ENCODE measurements around the gene ALOX12.

ALOX12 gene

DNA sequence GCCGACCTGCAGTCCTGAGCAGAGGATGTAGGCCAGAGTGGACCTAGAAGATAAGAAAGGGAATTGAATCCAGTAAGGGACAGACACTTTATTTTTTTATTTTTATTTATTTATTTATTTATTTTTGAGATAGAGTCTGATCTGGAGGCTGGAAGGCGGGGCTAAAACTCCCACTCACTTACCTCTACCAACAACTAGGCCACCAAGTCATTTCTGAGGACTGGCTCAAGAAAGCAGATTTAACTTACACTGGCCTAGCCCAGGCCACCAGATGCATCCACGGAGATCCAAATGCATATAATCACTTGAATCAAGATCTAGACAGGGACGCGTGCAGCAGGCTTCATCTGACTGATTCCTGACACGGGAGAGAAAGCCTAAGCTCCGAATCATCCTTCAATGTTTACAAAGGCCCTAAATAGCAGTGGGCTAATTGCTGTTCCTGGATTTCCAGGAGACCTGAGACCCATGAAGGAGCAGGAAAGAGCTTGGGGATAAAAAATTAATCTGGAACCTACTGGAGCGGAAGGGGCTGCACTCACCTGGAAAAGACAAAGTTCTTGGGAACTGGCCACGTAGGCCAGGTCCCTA is 1.1 kb upstream of the ALOX12 start:
- TF ChIP-seq, protein P1, sequence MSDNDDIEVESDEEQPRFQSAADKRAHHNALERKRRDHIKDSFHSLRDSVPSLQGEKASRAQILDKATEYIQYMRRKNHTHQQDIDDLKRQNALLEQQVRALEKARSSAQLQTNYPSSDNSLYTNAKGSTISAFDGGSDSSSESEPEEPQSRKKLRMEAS (IDR thresholded peaks at IDR 0.05) = no peak
- no peak for TF ChIP-seq EP300 (IDR thresholded peaks at IDR 0.05; ENCODE audit: borderline replicate concordance)
- TF ChIP-seq RAD21 (IDR thresholded peaks at IDR 0.05; ENCODE audit: low read depth) = no peak
- TF ChIP-seq TCF12 (IDR thresholded peaks at IDR 0.05; ENCODE audit: low read depth) = no peak
- no peak for TF ChIP-seq TAF1 (IDR thresholded peaks at IDR 0.05; ENCODE audit: low read depth)
- TF ChIP-seq EGR1 (IDR thresholded peaks at IDR 0.05) = no peak
- no peak for TF ChIP-seq TEAD4 (IDR thresholded peaks at IDR 0.05)
- no peak for TF ChIP-seq FOXM1 (IDR thresholded peaks at IDR 0.05; ENCODE audit: borderline replicate concordance, low read depth)
- TF ChIP-seq YY1 (IDR thresholded peaks at IDR 0.05; ENCODE audit: low read depth) = no peak
- TF ChIP-seq, protein P2, sequence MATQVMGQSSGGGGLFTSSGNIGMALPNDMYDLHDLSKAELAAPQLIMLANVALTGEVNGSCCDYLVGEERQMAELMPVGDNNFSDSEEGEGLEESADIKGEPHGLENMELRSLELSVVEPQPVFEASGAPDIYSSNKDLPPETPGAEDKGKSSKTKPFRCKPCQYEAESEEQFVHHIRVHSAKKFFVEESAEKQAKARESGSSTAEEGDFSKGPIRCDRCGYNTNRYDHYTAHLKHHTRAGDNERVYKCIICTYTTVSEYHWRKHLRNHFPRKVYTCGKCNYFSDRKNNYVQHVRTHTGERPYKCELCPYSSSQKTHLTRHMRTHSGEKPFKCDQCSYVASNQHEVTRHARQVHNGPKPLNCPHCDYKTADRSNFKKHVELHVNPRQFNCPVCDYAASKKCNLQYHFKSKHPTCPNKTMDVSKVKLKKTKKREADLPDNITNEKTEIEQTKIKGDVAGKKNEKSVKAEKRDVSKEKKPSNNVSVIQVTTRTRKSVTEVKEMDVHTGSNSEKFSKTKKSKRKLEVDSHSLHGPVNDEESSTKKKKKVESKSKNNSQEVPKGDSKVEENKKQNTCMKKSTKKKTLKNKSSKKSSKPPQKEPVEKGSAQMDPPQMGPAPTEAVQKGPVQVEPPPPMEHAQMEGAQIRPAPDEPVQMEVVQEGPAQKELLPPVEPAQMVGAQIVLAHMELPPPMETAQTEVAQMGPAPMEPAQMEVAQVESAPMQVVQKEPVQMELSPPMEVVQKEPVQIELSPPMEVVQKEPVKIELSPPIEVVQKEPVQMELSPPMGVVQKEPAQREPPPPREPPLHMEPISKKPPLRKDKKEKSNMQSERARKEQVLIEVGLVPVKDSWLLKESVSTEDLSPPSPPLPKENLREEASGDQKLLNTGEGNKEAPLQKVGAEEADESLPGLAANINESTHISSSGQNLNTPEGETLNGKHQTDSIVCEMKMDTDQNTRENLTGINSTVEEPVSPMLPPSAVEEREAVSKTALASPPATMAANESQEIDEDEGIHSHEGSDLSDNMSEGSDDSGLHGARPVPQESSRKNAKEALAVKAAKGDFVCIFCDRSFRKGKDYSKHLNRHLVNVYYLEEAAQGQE (IDR thresholded peaks at IDR 0.05; ENCODE audit: low read depth) = no peak

DNA sequence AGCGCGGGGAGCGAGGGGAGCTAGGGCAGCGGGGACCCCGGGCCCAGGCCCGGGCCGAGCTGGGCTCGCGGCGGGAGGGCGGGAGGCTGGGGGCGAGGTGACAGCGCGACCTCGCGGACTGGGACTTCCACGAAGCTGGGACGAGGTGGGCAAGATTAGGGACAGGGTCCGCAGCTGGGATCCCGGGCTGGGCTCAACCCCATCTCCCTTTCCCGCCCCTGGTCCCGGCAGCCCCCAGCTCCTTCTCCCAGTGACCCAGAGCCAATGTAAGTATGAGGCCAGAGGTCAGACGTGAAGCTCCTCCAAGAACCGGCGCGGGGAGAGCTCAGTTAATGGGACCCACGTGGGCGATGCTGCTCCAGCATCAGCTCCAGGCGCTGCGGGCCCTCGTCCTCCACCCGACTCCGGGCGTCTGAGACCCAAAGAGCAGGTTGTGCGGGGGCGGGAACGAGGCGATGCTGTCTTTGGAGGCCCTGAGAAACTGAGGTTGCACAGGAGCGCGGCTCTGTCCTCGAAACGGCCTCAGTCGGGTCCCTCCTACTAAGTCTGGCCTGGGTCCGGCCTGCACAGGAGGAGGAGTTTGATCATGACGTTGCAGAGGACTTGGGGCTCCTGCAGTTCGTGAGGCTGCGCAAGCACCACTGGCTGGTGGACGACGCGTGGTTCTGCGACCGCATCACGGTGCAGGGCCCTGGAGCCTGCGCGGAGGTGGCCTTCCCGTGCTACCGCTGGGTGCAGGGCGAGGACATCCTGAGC is 585 bp downstream of the ALOX12 start:
- TF ChIP-seq, protein P1 (IDR thresholded peaks at IDR 0.05) = no peak
- TF ChIP-seq TEAD4 (IDR thresholded peaks at IDR 0.05) = no peak
- TF ChIP-seq TAF1 (IDR thresholded peaks at IDR 0.05; ENCODE audit: low read depth) = no peak
- TF ChIP-seq YY1 (IDR thresholded peaks at IDR 0.05; ENCODE audit: low read depth) = no peak

DNA sequence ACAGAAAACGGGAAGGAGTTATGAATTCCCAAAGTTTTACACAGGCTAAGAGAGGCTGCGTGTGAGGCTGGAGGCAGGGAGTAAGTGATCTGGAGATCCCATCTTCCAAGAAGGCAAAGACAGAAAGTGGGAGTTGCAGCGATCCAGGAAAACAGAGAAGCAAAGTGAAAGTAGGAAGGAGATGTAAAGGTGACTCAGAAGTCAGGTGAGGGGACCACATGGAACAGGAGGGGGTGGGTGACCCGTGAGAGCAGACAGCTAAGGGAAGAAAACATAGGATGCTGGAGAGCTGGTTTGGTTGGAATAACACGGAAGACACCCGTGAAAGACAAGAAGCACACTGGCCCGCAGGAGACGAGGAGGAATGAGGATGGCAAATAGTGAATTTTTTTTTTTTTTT is 1.3 kb downstream of the ALOX12 start:
- TF ChIP-seq TEAD4 (IDR thresholded peaks at IDR 0.05) (no peak), RAD21 (IDR thresholded peaks at IDR 0.05; ENCODE audit: low read depth) (no peak), TCF12 (IDR thresholded peaks at IDR 0.05; ENCODE audit: low read depth) (no peak), EP300 (IDR thresholded peaks at IDR 0.05; ENCODE audit: borderline replicate concordance) (no peak)
- TF ChIP-seq, protein P2 (IDR thresholded peaks at IDR 0.05; ENCODE audit: low read depth) = no peak
- TF ChIP-seq, protein P1 (IDR thresholded peaks at IDR 0.05) = no peak

- TF ChIP-seq FOXM1 (IDR thresholded peaks at IDR 0.05; ENCODE audit: borderline replicate concordance, low read depth) = no peak
Measured at GRCh38 chr17:6998855-6999508, 3.1 kb downstream of the ALOX12 start.

- TF ChIP-seq TCF12 (IDR thresholded peaks at IDR 0.05; ENCODE audit: low read depth) = no peak
- TF ChIP-seq RAD21 (IDR thresholded peaks at IDR 0.05; ENCODE audit: low read depth) = no peak; the same call in 1 of the 2 replicates
- TF ChIP-seq TAF1 (IDR thresholded peaks at IDR 0.05; ENCODE audit: low read depth) = no peak
- TF ChIP-seq, protein P2 (IDR thresholded peaks at IDR 0.05; ENCODE audit: low read depth) = no peak
- no peak for TF ChIP-seq CEBPB (IDR thresholded peaks at IDR 0.05)
- TF ChIP-seq ZBTB7A (IDR thresholded peaks at IDR 0.05; ENCODE audit: low read depth) = no peak
- TF ChIP-seq NFIC (IDR thresholded peaks at IDR 0.05) = no peak
- no peak for TF ChIP-seq CREB1 (IDR thresholded peaks at IDR 0.05; ENCODE audit: low read depth)
- TF ChIP-seq FOXM1 (IDR thresholded peaks at IDR 0.05; ENCODE audit: borderline replicate concordance, low read depth) = no peak
Measured at GRCh38 chr17:7001318-7001961, 5.6 kb downstream of the ALOX12 start.
